ENCODE results near the gene NCOA1.

DNA sequence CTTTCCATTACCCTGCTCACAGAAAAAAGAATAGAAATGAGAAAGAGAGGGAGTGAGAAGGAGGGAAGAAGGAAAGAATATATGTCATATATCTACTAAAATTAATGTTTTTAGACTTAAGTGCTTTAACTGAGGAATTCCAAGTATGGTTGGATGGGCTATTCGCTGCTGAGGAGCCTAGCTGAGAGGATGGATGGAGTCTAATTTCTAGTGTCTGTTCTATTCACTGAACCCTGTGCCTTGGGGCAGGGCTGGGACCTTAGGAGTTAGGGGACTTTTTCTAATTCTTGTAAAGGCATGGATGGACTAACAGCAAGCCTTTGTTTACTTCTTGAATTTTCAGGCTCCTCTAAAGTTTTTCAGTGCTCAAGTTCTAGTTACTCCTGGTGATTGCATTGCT is 192.4 kb downstream of the NCOA1 start:
- no peak for TF ChIP-seq YY1 (IDR thresholded peaks at IDR 0.05; ENCODE audit: insufficient read depth, insufficient read length)
- TF ChIP-seq ZNF274 (IDR thresholded peaks at IDR 0.05; ENCODE audit: low read depth, low read length): no peak

Measured in NT2/D1 (cell line).